NB4 (cell line): Measurements from ENCODE around the gene RAD51B.
"Not testable (repeated sequence)": the region's sequence is repeated elsewhere in the genome, so short reads cannot be mapped to it uniquely, and the experiment has no call there.

Experiments used
- DNase-seq: peaks from one replicate; pipeline ENCODE4 v3.0.0; 2010; ENCODE audit warnings: low read depth
- H3K4me3 ChIP-seq: one replicate; pipeline ENCODE4 v1.5.1; 2011; ENCODE audit warnings: mild to moderate bottlenecking, low read depth, low read length, moderate library complexity
- MYC ChIP-seq: IDR thresholded peaks from 2 replicates; pipeline ENCODE4 v1.6.1; 2011; ENCODE audit warnings: low read depth, low read length
- POLR2A ChIP-seq: IDR thresholded peaks from 2 replicates; pipeline ENCODE4 v1.6.1; 2011; ENCODE audit warnings: mild to moderate bottlenecking; ENCODE audit not compliant: insufficient read length; ENCODE audit errors: extremely low read depth
- TF ChIP-seq, protein P1 (sequence below): IDR thresholded peaks from one replicate; pipeline ENCODE4 v1.5.1; 2012; ENCODE audit warnings: low read depth, low read length
- TF ChIP-seq, protein P2 (sequence below): IDR thresholded peaks from 2 replicates; pipeline ENCODE4 v1.6.1; 2011; ENCODE audit warnings: low read depth, low read length

RAD51B gene

DNA sequence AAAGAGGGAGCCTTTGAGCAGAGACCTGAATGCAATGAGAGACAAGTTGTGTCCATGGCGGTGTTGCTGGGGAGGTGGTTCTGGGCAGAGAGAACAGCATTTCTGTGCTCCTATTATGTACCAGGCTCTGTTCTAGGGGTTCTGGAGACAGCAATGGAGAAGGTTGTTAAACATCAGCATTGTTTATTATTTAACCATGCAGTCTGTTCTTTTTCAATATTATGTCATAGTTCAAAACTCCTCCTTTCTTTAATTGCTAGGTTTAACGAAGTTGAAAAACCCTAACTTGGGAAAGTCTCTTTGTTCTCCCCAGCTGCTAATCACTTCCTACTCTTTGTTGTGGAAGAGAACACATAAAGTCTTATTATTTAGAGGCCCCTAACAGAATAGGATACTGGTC is 279.3 kb downstream of the RAD51B start:
- no peak overlapping the region for H3K4me3 ChIP-seq
- DNase-seq = no peak
- TF ChIP-seq MYC = no peak

- H3K4me3 ChIP-seq = no peak overlapping the region
- DNase-seq = no peak
- TF ChIP-seq POLR2A = no peak
- TF ChIP-seq, protein P1, sequence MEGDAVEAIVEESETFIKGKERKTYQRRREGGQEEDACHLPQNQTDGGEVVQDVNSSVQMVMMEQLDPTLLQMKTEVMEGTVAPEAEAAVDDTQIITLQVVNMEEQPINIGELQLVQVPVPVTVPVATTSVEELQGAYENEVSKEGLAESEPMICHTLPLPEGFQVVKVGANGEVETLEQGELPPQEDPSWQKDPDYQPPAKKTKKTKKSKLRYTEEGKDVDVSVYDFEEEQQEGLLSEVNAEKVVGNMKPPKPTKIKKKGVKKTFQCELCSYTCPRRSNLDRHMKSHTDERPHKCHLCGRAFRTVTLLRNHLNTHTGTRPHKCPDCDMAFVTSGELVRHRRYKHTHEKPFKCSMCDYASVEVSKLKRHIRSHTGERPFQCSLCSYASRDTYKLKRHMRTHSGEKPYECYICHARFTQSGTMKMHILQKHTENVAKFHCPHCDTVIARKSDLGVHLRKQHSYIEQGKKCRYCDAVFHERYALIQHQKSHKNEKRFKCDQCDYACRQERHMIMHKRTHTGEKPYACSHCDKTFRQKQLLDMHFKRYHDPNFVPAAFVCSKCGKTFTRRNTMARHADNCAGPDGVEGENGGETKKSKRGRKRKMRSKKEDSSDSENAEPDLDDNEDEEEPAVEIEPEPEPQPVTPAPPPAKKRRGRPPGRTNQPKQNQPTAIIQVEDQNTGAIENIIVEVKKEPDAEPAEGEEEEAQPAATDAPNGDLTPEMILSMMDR = no peak
- no peak for TF ChIP-seq MYC
These were observed 280.0 kb downstream of the RAD51B start for GRCh38 chr14:68099495-68100045.

DNA sequence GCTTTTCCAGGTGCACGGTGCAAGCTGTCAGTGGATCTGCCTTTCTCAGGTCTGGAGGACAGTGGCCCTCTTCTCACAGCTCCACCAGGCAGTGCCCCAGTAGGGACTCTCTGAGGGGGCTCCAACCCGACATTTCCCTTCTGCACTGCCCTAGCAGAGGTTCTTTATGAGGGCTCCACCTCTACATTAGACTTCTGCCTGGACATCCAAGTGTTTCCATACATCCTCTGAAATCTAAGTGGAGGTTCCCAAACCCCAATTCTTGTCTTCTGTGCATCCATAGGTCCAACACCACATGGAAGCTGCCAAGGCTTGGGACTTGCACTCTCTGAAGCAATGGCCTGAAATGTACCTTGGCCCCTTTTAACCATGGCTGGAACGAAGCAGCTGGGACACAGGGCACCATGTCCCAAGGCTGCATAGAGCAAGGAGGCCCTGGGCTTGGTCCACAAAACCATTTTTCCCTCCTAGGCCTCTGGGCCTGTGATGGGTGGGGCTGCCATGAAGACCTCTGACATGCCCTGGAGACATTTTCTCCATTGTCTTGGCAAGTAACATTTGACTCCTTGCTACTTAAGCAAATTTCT is 282.2 kb downstream of the RAD51B start:
- not testable (repeated sequence) for H3K4me3 ChIP-seq, DNase-seq

GRCh38 chr14:68103853-68104252 is 284.3 kb downstream of the RAD51B start:
- no peak for DNase-seq
- TF ChIP-seq, protein P1 = no peak
- TF ChIP-seq, protein P2, sequence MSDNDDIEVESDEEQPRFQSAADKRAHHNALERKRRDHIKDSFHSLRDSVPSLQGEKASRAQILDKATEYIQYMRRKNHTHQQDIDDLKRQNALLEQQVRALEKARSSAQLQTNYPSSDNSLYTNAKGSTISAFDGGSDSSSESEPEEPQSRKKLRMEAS = no peak
- no peak for TF ChIP-seq POLR2A
- TF ChIP-seq MYC = no peak
- no peak overlapping the region for H3K4me3 ChIP-seq

- TF ChIP-seq POLR2A (no peak), MYC (no peak)
- TF ChIP-seq, protein P2 = no peak
- TF ChIP-seq, protein P1 = no peak
- DNase-seq = no peak
- no peak overlapping the region for H3K4me3 ChIP-seq
These were observed 284.9 kb downstream of the RAD51B start for GRCh38 chr14:68104518-68104917.

DNA sequence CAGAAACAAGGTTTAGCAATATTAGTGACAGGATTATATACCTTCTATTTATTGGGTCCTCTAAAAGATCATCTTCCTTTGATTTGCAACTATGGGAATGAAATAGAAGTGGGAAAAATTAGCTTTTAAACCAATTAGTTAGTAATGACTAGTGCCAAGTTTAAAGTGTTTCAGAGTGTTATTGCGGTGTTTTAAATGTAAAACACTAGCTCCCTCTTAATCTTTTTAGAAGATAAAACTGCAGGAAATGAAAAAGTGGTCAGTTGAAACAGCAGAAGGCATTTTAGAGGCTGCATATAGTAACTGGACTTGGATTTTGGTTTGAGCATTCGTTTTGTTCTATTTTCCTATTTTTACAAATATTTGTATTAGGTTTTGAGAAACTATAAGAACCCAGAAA is 286.2 kb downstream of the RAD51B start:
- TF ChIP-seq, protein P1 = no peak
- TF ChIP-seq POLR2A (no peak), MYC (no peak)
- TF ChIP-seq, protein P2 = no peak

DNA sequence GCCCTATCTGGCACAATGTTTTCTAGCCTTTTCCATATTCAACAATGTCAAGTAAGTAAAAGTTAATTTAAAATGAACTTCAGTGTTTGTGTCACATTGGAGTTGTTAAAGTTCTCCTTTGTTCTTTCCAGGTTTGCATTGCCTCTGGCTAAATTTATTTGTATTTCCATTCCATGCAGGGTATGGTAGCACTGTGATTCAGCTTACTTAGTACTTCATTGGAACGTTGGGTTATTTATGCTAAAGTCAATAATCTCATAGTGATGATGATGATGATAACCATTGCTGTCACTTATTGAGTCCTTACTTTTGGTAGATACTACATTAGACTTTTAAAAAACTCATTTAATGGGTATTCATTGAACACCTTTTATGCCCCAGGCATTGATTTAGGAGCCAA is 286.9 kb downstream of the RAD51B start:
- no peak overlapping the region for H3K4me3 ChIP-seq
- DNase-seq = no peak
- TF ChIP-seq, protein P1 = no peak
- no peak for TF ChIP-seq MYC
- TF ChIP-seq, protein P2 = no peak
- TF ChIP-seq POLR2A = no peak

More for the DNA sequence above, 286.2 kb downstream of the RAD51B start:
- no peak for DNase-seq
- no peak overlapping the region for H3K4me3 ChIP-seq
